ENCODE measurements around the gene FGF13.

Gene FGF13

DNA sequence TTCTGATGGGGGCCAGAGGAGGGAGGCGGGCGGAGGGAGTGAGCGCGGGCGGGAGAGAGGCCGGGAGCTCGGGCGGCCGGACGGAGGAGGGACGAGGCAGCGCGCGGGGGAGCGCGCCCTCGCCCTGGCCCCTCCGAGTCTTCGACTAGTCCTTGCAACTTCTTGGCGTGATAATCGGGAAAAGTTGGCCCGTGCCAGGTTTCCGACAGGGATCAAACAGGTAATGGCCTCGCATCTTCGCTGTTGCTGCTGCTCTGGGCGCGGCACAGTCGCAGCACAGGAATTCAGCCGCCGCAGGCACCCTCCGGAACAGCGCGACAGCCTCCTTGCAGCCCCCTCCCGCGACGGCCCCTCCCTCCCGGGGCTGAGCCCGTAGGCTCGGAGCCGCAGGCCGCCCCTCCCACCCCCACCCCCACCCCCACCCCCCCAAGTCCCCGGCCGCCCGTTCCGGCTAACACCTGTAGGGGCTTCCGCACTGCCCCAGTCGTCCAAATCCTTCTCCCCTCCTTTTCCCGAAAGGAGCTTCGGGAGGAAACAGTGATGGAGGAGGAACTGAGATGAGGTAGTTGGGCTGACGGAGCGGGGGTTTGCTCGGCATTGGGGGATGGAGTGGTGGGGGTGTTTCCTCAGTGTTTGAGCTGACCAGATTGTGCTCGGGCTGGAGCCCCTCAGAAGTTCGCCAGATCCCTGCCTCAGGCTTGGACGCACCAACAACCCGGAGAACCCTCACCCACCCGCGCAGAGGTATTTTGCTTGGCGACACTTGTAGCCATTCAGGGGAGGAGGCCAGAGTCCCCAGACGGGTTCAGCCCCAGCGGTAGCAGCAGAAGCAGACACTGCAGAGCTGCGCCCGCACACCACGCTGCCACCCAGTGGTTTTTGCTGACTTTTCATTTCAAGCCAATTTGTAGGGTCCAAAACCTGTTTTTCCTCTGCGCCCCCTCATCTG, at the start of gene FGF13:
Gene FGF13 (minus strand): TSS at position 319 of the 949 bp plus-strand sequence. CDS start 714 bp downstream, outside the sequence.
- no peak for DNase-seq

DNA sequence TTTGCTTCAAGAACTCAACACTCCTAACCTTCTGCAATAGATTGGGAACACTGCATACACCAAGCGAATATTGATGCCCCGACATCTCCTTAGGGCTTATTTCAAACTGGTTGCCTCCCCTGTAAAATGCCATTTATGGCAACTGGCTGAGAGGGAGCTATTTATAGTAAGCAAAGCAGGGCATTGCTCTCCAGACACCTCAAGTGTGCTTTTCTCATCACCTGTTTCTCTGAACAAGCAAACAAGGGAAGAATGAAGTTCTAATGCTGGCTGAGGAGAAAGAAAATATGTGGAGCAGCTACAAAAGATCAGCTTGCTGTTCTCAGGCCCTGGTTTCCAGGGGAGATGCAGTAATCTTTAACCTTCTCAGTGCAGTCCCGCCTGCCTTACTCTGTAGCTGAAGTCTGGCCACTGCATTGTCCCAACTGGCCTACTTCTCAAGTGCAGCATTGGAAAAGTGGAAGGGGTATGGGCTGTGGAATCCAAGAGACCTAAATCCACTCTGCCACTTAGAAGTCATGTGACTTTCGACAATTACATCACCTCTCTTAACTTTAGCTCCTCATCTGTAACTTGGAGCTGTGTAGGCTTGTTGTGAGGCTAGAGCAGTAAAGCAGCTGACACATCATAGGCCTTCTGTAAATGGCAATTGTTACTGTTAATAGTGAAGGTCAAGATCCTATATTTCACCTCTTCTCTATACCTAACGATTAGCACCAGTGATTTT, 47.9 kb upstream of the FGF13 start:
- no peak for DNase-seq

DNA sequence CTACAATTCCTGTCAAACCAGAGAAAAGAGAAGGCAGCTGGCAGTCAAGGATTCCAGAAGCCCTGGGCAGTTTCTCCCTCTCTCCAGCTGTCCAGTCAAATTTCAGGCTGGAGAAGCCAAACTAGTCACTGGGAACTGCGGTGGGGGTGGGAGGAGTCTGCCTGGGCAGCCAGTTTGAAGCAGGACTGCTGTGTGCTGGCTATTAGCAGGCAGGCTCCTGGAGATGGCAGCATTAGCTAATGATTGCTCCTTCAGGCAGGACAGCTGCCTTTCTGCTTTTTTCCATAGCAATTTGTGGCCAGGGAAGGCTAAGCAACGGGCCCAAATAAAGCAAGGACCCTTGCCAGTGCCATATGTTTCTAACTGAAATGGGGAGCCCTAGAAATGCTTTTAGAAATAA, 44.7 kb upstream of the FGF13 start:
- no peak for DNase-seq

- DNase-seq = no peak
These were observed 43.3 kb upstream of the FGF13 start for GRCh38 chrX:138754861-138755260.

DNA sequence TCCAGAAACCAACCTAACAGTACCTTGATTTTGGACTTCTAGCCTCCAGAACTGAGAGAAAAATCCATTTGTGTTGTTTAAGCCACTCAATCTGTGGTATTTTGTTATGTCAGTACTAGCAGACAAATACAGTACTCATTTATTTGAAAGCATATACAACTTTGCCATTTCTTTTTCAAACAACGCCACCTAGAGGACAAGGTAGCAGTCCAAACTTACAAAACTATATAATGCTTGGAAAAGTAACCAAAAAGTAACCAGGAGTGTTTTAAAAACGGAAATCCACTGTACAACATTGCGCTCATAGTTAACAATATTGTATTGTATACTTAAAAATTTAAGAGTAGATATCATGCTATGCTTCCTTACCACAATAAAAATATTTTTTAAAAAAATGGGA, 37.0 kb upstream of the FGF13 start:
- DNase-seq = no peak

DNA sequence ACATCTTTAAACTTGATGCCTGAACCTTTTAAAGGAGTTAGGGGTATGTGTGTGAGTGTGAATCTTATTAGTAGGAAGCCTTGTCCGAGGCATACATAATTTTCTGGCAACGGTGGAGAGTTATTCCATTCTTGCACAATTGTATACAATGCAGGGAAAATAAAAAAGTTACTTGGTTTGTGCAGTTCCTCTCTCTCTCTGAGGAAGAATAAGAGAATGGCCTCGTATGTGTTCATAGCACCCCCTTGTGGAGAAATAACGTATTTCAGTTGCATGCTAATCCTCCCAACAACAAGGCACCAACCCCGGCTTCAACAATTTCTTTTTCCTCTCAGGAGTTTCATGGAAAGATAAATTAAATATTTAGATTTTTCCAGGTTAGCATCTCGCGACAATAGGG, 33.7 kb upstream of the FGF13 start:
- no peak for DNase-seq

DNA sequence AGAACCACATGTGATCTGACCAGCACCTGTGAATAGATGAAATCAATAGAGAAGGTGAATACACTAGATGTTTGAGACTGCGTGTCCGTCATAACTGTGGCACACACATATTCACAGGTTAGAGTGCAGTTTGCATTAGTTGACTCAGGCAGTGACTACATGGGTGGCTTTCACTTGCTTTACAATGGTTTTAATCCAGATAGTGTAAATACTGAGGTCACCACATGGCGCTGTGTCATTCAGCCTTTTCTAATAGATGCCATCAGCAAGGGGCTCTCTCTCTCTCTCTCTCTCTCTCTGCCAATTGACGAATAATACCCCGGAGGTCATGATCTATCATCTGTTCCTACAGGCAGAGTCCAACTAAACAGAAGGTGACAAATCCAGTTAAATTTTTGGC, 30.7 kb upstream of the FGF13 start:
- no peak for DNase-seq

DNA sequence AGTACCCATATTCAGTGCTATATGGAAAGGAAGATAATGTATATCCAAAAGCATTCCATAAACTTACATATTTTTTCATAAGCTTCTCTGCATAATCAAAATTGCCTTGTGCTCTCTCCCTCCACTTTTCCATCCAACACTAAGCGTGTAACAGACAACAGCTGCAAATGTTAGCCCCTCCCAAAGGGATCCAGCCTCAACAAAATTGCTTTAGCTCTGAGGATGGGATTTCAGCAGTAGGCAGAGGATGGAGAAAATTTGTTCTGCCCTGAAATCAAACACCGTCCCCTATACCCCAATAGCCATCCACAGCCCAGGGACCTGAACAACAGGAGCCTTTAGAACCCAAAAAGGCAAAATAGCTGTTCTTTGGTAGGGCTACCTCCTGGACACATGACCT, 28.8 kb upstream of the FGF13 start:
- DNase-seq = no peak

DNA sequence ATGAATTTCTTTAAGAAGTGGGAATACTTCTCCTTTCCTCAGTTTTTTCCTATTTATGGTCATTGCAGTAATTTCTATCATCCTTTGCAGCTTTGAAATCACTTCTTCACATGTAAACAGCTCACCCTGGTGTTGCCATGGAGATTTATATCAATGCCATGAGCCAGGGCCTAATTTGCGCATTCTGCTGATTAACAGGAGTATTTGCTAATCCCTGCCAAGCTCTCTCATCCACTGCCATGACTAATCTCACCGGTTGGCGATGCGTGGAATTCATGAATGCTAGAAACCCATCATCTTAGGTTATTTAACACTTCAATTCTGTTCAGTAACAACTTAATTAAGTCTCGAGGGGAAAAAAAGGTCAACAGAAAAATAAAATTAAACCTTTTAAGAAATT, 11.8 kb upstream of the FGF13 start:
- no peak for DNase-seq

DNA sequence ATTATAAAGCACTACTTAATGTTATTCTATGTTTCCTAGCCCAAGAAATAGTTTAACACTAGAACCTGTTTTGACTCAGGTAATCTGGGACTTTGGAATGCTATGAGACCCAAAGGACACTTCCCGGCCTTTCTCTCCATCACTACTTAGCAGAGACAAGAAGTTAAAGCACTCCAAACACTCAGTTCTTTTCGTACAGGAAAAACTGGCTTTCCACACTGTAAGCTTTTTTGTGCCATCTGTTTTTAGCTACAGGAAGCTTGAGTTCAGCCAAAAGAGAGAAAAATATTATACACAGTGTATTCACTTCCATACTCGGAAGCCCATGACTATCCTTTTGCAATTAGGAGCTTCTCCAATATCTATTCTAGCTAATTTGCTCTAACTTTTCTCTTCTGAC, 7.9 kb upstream of the FGF13 start:
- DNase-seq = no peak

DNA sequence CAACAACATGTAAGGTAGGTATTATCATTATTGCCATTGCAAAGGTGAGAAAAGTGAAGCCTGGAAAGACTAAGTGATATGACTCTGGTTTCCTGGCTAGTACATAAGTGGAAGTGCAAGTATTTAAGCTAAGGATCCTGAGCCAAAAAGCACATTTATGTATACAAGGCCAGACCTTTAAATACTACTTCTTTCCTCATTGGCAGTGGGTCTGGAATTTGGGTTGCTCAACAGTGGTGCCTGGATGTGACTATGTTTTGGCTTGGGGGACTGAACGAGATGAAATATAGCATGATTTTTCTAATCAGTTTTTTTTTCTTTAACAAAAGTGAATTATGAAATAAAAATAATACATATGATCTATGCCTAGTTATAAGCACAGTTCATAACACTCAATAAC, 7.4 kb upstream of the FGF13 start:
- no peak for DNase-seq

DNA sequence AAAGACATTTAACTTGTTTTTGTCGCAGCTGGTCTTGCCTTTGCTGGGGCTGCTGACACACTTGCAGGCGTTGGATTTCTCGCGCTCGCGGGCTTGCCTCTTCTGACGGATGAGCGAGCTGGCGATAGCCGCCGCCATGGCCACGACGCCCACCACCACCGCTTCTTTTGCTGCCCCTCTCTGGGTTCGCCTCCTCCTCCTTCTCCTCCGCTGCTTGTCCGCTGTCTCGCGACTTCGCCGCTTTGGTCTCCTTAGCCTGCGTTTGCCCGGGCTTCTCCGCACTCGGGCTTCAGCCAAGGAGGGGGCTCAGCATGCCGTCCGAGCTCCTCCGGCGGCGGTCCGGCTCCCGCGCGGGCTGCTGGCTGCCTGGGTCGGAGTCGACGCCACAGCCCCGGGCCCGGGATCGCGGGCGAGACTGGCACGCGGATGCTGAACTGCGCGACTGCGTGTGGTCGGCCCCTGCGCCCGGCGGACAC, 613 bp downstream of the FGF13 start:
- DNase-seq = no peak

DNA sequence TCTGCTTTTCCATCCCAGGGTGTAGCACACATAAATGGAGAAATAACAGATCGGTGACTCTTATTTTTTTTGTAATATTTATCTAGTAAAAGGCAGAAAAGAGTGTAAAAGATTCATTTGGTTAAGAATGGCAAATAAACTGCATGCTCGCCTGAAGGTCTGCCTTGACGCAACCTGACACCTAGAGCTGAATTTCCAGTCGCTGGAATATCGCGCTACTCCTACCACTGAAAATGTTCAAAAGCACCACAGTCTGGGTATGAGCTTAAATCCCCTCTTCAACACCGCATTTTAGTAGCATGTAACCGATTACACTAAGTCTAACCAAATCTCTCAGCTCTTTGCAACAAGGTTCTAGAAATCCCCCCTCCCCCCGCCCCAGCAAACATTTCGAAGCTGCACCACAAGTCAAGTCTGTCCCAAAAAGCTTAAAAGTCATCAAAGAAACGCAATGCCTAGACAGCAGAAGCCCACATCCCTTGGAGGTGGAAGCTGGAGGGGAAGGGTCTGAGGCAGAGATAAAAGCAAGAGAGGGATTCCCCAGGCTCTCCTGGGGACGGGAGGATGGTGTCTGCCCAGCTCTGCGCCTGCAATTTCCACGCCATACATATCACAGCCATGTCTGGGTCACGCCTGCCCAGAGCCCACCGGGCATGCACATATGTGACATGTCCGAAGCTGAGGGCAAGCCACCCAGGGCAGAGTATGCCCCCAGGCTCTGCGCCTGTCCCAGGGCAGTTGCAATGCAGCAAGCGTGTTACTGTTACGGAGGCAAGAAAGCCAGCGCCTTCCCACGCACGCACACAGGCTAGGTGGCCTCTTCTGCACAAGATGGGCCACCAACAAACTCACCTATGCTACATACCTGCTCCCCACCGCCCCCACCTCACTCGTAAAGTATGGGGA, 1.4 kb downstream of the FGF13 start:
- no peak for DNase-seq

GRCh38 chrX:138708268-138708667, 3.2 kb downstream of the FGF13 start:
- no peak for DNase-seq

DNA sequence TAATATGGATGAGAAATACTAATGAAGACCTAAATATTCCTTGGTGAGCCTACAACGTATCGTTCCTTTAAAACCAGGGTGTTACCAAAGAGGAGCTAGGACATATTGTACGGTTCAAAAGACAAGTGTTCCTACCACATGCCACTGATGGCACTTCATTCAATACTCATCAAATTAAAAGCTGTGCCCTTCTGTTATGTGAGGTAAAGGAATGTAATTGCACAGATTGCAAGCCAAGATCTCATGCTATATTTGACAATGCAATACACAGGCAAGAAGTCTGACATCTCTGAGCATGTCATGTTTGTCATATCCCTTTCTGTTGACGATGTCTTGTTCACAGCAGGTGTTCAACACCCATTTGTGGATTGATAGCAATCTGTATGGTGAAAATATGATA, 6.9 kb downstream of the FGF13 start:
- no peak for DNase-seq

DNA sequence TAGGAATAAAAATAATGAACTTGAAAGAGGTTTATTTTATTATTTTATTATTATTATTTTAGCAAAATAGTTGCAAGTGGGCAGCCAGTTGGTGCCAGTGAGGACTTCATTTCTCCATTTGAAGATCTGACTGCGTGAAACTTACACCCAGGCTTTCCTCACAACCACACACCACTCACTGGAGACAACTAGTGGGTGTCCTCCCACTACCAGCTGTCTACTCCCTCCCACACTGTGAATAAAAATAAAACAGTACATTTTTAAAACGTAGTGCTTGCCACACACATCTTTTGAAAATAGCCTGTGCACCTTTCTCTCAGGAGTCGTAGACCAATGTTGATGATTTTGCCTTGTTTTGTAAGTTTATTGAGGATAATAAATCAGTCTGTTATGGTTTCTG, 7.4 kb downstream of the FGF13 start:
- DNase-seq = no peak

GRCh38 chrX:138692591-138692990, 18.9 kb downstream of the FGF13 start:
- no peak for DNase-seq

- DNase-seq = no peak
These were observed 20.3 kb downstream of the FGF13 start for GRCh38 chrX:138691186-138691585.

DNA sequence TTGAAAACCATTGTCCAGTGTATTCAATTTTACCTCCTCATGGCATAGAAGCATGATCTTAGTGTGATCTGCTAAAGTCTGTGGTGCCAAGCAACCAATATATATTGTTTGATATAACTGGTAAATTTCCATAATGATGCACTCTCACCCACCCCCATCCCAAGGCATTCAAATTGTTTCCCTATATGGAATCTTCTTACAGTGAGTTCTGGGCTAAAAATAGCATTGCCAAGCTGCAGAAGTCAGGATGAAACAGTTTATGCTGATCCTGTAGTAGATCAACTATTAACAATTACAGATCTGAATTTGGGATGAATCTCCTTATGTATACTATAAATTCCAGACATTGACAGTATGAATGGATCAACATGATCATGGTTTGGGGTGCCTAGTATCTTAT, 20.9 kb downstream of the FGF13 start:
- DNase-seq = no peak

DNA sequence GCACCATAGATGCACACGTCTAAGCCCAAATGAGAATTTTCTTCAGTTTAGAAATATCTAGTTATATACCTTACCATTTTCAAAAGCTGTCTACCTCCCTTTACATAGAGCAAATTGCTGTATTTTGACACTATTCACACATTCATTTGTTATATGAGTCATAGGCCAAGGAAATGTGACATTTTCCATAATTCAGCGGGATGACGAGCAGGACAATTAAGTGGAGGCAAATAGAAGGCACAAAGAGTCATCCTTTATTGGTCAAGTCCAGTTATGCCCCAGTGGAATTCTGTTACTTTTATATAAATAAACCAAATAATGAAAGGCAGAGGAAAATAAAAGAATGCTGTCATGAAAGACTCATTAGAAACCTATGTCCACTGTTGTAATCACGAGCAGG, 27.9 kb downstream of the FGF13 start:
- DNase-seq = no peak

- DNase-seq = no peak
These were observed 41.8 kb downstream of the FGF13 start for GRCh38 chrX:138669693-138670092.

GRCh38 chrX:138664466-138664865, 47.1 kb downstream of the FGF13 start:
- DNase-seq = no peak

DNA sequence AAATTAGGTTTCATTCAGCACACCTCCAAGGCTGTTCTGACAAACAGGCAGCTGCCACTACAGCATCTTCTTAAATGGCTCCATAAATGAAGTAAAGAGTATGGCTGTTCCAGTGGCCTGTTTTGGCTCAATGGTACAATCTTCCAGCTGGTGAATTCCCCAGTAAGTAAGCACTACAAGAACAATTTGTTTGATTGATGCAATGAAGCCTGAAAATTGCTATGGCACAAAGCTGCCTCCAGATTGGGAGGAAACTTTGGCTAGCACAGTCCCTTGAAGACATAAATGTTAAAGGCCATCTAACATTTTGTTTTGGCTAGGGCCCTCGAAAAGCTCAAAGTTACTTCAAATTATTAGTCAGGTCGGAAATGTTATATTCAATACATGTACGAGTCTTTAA, 47.5 kb downstream of the FGF13 start:
- no peak for DNase-seq
